GM19372 (cell line): Measurements from ENCODE around the gene CEMIP2.
"Not testable (repeated sequence)": the region's sequence is repeated elsewhere in the genome, so short reads cannot be mapped to it uniquely, and the experiment has no call there.

Source experiments
- ATAC-seq: cut with Tn5 transposase; IDR thresholded peaks from one replicate; pipeline ENCODE4 v1.9.1; 2021; ENCODE audit warnings: mild to moderate bottlenecking, low read depth, moderate library complexity; ENCODE audit not compliant: unreplicated experiment

Gene CEMIP2

GRCh38 chr9:71716138-71716909 is 52.0 kb downstream of the CEMIP2 start:
- ATAC-seq: no peak

DNA sequence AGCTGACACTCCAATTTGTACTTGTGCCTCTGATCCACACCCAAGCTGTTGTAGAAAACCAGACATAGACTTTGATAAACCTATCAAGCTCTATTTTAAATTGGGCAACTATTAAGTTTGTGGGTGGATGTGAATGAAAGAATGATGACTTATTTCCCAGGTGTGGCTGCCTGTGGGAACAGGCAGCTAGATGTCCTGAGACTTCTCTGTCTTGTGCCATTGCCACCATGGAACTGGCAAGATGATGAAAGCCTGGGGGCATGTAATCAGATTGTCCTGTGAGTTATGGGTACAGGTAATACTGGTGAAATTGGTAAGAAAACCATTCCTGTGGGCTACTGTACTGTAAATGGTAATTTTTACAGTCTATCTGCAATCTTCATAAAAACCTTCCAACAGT is 57.5 kb downstream of the CEMIP2 start:
- ATAC-seq: no peak

DNA sequence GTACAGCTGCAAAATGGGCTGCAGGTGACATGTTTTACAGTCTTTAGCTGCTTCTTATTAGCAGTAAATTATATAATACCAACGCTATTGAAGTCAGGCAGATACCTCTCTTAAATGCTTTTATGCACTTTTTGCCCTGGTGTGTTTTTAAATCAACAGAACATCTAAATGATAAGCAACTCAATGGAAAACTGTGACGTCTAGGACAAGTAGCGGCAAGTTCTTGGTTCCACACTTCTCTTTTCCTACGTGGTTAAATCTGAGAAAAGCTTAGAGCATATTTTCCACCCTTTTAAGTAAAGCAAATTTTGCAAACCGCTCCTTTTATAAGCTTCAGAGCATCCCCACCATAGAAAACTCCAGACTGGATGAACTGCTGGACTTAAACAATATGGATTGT is 58.1 kb downstream of the CEMIP2 start:
- ATAC-seq: no peak

- ATAC-seq: no peak
These were observed 58.9 kb downstream of the CEMIP2 start for GRCh38 chr9:71709384-71709783.

GRCh38 chr9:71706176-71706575 is 62.1 kb downstream of the CEMIP2 start:
- ATAC-seq: no peak

- no peak for ATAC-seq
These were observed 63.5 kb downstream of the CEMIP2 start for GRCh38 chr9:71704796-71705195.

DNA sequence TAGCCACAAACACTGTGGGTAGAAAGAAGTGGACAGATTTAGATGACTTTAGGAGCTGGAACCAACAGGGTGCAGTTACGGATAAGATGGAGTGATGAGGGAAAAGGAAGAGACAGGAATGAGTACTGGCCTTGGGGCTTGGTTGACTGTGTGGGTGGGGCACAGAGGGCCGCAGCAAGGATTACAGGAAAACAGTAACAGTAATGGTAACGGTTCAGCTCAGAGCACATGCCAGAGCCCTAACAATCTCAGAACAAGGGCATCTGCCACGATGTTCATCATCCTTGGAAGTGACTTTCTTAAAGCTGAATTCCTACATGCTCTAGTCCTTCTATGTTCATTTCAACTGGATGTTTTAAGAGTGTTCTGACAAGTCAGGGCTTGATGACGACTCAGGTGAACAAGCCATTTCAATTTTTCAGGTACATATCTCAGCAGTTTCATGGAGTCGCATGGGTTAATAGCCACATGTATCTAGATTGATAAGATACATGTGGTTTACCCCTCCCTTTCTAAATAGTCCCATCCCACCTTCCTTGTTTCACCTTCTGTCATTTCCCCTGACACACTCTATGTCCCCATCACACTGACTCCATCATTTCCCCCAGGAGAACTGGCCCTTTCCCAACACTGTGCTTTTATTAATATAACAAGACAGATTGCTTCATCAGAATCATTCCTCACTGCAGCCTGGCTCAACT is 65.0 kb downstream of the CEMIP2 start:
- ATAC-seq: no peak

- no peak for ATAC-seq
These were observed 70.4 kb downstream of the CEMIP2 start for GRCh38 chr9:71697882-71698281.

- no peak for ATAC-seq
These were observed 74.0 kb downstream of the CEMIP2 start for GRCh38 chr9:71694332-71694731.

DNA sequence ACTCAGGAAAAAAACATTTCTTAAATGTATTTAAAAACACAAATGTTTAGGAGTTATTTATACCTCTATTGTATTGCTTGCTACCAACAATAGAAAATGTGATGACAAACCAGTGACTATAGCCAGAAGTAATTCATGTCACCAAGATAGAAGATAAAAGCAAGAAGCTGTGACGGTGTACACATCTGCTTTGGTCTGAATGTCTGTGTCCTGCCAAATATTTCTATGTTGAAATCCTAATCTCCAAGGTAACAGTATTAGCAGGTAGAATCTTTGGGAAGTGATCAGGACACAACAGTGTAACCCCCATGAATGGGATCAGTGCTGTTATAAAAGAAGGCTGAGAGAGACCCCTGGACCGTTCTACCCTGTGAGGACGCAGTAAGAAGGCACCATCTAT is 74.7 kb downstream of the CEMIP2 start:
- no peak for ATAC-seq

DNA sequence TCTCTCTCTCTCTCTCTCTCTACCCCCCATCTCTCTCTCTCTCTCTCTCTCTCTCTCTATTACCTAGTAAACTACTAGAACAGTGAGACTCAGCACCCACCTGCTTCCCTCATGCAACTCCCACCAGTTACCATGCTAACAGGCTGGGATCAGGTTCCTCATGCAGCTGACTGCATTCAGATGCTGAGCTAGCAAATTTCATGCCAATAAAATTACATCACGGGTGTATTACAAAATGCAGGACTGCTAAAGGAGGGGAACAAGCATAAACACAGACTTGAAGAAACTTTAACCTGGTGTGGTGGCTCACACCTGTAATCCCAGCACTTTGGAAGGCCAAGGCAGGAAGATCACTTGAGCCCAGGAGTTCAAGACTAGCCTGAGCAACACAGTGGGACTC is 76.0 kb downstream of the CEMIP2 start:
- ATAC-seq: no peak

DNA sequence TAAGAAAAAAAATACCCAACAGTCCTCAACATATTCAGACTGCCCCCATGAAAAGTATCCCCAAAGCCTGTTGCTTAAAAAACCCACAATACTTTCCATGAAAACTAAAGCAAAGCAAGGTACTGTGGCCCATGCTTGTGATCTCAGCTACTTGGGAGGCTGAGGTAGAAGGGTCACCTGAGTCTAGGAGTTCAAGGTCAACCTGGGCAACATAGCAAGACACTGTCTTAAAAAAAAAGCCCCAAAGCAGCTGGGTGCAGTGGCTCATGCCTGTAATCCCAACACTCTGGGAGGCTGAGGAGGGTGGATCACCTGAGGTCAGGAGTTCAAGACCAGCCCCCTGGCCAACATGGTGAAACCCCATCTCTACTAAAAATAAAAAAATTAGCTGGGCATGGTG is 76.7 kb downstream of the CEMIP2 start:
- ATAC-seq: not testable (repeated sequence)

- ATAC-seq: no peak
These were observed 77.5 kb downstream of the CEMIP2 start for GRCh38 chr9:71690689-71691435.

DNA sequence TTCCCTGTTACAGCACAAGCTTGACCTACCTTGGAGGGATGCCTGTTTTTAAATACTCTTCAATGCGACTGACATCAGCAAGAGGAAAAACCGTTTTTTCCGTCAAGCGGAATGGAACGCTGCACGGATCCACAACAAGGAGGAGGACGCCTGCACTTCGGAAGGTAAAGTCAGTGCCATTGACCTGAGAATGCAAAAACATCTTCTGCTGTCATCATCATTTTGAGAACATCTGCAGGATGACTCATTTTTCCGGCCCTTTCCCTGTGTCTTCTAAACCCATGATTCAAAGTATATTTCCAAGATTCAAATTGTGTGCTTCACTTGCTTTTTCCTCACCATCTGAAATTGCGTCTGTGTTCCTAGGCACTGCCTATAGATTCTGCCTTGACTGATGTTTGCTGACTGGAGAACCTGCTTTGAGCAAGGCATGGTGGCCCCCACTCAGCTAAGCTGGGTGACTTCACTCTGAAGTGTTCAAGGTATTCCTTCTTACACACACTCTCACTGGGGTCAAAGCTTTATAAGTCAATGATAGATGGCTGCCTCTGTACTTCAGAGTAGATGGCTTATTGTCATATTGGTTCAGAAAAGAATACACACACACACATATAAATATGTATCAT is 78.1 kb downstream of the CEMIP2 start:
- no peak for ATAC-seq

DNA sequence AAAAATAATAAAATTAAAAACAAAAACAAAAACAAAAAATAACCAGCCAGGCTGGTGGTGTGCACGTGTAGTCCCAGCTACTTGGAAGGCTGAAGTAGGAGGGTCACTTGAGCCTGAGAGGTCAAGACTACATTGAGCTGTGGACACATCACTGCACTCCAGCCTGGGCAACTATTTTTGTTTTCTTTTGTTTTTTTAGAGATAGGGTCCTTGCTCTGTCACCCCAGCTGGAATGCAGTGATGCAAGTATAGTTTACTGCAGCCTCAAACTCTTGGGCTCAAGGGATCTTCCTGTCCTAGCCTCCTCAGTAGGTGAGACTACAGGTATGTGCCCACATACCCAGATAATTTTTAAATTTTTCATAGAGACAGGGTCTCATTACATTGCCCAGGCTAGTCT is 80.6 kb downstream of the CEMIP2 start:
- ATAC-seq: no peak

- ATAC-seq: no peak
These were observed 82.3 kb downstream of the CEMIP2 start for GRCh38 chr9:71685988-71686387.

DNA sequence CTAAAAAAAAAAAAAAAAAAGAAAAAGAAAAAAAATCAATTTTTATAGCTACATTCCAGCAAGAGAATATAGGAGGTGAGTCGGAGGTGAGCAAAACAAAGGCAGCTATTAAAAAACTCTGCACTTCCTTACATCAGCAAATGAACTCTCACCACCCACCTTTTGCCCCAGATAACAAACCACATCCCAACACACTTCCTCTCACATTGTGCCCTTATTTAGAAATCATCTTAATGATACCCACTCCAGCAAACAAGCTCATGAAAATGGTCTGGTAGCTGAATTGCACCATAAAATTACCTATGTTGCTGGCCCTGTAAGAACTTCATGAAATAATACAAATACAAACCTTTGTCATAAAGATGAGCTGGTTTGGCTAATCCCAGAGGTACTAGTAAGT is 82.9 kb downstream of the CEMIP2 start:
- no peak for ATAC-seq

DNA sequence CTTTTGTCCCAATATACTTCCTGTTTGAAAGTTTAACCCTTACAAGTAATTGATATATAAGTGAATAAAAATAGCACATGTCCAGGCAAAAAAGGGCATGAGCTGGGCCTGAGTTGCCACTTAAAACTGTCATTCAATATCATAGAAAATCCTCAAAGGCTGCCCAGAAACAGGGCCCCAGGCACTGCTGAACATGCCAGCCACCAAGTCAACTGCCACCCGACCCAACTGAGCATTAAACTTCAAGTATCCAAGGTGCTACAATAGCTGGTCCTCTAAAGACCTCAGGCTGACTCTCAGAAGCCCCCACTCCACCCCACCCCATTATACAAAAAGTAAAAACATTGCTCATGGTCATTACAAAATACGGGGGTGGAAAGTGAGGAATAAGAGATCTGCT is 83.7 kb downstream of the CEMIP2 start:
- ATAC-seq: no peak

- no peak for ATAC-seq
These were observed 84.6 kb downstream of the CEMIP2 start for GRCh38 chr9:71683598-71684235.

DNA sequence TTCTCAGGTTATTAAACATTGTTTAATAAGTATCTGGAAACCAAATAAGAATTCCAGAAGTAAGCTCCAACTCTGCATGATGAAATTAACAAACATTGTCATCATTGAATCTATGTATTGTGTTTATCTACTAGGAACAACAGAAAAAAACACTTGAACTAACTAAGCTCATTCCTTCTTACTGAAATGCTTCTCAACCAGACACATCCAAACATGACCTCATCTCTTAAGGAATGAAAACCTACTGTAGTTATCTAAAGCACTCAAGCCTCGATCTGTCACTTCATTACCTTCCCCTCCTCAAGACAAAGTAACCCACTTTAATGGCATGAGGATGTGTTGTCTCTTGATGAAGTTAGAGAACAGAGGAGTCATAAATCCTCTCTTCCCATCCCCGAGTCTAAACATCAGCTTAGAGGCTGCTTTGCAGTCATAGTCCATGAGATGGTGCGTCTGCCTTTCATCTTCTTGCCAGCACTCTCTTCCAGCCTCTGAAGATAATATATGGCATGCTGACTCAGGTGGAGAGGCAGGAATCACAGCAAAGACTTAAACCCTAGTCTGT is 86.5 kb downstream of the CEMIP2 start:
- no peak for ATAC-seq
